A204.1 (cell line): Measurements from ENCODE around the gene PKP1.

Source experiments
- FAIRE-seq: peaks from 2 replicates; lab custom pipeline; 2012; peaks lifted over from hg19 to GRCh38; lab: Jason Lieb, UNC

Gene PKP1

GRCh38 chr1:201281573-201281972 is 1.7 kb upstream of the PKP1 start:
- no peak for FAIRE-seq

DNA sequence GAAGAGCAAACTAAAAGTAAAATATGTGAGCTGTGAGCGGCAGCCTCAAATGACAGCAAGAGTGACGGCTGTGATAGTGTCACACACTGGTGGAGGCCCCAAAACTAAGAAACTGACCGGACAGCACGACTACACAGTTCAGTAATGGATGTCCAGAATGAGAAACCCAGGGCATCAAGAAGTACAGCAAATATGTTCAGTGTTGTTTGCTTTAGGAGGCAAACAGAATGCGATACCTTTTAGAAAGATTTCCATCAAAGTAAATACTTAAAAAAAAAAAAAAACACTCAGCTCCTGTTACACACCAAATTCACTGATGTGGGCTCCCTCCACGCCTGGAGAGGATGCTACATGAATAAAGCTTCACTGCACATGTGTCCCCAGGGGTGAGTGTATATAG is 1.1 kb upstream of the PKP1 start:
- FAIRE-seq: no peak

DNA sequence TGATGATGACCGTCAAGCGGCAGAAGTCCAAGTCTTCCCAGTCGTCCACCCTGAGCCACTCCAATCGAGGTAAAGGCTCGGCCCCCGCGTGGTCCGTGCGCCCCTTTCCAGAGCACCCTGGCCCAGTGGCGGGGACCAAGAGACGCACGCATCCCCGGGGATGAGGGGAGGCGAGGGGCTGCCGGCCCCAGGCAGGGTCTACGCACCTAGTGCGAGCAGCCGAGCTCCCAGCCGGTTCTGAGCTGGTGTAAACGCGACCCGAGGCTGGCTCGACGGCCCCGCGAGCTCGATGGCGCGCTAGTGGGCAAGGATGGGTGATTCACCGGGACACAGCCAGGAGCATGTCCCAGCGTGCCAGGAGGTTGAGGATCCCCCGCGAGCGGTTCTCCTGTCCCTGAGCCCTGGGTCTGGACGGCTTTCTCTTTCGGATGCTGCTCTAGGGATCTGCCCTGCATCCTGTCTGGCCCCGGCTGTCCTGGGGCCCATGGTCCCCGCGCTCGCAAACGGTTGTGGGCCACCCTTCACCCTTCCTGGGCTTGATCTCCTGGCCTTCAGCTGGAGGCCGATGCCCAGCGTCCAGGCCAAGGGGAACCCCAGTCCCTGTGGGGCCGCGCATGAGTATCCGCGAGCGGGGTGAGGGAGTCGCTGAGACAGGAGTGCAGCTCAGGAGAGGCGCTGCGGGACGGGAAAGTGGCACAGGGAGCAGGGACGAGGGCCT is 689 bp downstream of the PKP1 start:
- FAIRE-seq: no peak

DNA sequence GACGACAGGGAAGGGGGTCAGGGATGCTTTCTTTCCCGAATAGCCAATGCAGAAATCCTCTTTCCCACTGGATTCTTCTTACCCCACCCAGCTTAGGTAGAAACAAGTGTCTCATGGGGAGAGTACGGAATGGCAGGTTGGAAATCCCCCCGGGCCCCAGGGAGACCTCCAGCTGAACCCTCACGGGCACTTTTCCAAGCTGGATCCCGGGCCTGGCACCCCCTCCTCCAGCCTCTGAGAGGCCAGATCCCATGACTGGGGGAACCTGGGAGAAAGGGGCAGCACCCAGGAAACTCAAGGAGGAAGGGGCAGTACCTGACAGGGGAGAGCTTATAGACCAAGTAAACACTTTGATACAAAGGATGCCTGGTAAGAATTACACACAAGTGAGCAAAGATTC is 1.3 kb downstream of the PKP1 start:
- FAIRE-seq: no peak

- no peak for FAIRE-seq
Observed at GRCh38 chr1:201285846-201286245, 2.5 kb downstream of the PKP1 start.

DNA sequence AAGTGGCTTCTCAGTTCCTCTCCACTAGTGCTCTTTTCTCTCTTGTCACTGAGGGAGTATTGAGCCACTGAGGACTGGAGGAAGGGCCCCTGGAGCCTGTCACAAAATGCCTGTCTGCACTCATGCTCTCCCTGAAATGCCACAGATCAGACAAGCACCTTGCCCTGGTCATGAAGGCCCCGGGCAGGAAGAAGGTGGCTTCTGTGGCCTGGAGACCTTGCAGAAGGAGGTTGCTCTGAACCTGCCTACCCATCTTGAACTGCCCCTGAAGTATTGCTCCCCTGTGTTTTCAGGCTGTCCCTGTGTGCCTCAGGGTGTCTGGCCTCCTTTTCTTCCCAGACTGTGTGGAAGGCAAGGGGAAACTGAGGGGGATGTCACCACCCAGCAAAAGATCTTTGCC is 3.1 kb downstream of the PKP1 start:
- no peak for FAIRE-seq

GRCh38 chr1:201288007-201288406 is 4.7 kb downstream of the PKP1 start:
- no peak for FAIRE-seq

GRCh38 chr1:201288765-201289164 is 5.5 kb downstream of the PKP1 start:
- FAIRE-seq: no peak

GRCh38 chr1:201290551-201290950 is 7.2 kb downstream of the PKP1 start:
- FAIRE-seq: no peak

- no peak for FAIRE-seq
Observed at GRCh38 chr1:201291916-201292315, 8.6 kb downstream of the PKP1 start.

GRCh38 chr1:201294876-201295275 is 11.6 kb downstream of the PKP1 start:
- no peak for FAIRE-seq

DNA sequence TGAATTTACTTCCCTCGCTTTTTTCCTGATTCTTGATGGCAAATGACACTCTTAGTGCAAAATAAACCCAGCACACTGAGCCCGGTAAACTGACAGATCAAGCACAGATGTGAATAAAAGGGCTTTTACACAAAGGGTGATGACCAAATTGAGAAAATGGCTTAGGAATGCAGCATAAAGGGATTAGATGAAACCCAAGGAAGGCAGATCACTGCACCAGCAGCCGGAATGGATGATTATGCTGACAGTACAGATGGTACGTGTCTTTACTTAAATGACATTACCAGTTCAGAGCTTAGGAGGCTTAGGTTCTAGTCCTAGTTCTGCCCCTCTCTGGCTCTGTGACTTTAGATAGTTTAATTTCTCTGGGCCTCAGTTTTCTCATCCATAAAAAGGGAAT is 12.0 kb downstream of the PKP1 start:
- no peak for FAIRE-seq

DNA sequence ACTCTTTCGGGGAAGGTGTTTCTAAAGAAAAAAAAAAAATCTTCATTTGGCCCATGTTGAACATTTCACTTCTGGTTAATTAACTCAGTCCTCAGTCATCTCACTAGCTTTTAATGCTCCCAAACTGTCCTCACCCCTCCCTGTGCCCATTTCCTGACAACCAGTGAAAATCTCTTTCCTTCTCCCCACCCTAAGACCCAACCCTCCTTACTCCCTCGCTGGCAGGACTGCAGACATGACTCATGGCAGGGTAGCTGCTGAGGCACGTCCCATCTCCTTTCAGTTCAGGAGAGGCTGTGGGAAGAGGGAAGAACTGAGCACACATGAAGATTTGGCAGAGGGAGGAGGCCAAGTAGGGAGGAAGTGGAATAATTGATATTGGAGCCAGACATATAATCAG is 12.6 kb downstream of the PKP1 start:
- no peak for FAIRE-seq

DNA sequence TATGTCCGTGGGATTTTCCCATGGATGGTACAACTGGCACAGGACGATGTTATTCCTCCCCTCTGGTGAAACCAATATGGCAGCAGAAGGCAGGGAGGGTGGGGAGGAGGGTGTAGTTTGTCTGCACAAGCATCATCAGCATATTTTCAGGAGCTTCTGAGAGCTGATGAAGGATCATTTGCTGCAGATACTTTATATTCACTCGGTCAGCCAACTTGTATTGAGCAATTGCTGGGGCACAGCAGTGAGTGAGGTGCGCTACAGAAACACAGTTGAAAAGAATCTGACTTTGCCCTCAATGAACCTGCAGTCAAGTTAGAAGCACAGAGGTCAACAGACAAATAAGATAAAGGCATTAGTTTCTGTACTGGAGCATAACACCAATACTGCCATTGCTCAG is 13.0 kb downstream of the PKP1 start:
- no peak for FAIRE-seq

DNA sequence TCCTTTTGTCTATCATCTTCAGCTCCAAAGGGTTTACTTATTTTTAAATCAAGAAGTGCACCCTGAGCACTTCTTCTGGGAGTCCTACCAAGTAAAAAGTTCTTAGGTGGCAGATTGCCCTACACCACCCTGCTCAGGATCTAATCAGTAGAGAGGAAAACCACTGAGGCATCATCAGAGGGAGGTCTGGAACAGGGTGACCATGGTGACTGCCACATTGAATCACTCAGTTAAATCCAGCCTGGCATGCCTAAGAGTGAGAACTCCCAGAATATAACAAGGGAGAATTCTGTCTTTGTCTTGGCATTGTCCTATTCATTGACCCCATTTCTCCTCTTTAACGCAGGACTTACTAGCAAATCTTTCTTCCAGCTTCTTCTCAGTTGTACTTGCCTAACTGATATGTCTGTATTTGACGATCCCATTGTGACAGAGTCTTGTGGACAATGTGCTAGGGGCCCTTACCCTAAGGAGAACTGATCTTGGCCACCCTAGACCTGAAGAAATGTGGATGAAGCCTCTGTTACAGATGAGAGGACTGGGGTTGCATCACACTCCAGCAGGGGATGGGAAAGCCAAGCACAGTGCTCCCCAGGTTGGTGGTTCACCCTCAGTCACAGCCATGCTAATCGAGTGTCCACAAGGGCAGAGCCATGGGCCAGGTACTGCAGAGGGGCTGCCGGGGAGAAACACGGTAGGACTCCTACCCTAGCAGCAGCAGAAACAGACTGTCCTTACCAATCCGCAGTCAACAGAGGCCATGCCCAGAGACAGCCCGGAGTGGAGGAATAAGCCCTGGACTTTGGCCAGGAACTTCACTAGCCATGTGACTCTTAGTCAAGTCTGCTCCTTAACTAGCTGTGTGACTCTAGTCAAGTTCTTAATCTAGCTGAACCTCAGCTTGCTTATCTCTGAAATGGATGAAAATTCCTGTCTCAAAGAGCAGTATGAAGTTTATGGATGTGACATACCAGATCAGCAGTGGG is 15.4 kb downstream of the PKP1 start:
- no peak for FAIRE-seq

- FAIRE-seq: no peak
Observed at GRCh38 chr1:201299968-201300367, 16.7 kb downstream of the PKP1 start.

DNA sequence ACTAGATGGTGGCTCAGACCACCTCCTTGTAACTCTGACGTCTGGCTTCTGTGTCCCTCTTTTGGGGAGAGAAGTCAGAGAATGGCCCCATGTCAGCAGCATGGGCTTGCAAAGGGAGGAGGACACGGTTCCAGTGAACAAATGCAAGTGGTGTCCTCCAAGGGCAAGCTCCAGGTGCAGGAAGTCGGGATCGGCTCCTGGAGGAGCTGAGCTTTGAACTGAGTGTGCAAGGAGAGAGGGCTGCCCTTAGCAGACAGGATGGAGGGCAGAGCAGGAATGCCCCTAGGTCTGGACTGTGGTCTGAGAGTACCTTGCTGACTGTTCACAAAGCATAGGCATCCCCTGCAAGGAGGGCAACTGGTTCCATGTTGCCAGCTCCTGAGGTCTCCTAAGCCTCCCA is 17.3 kb downstream of the PKP1 start:
- FAIRE-seq: no peak

GRCh38 chr1:201302163-201303152 is 19.2 kb downstream of the PKP1 start:
- no peak for FAIRE-seq

DNA sequence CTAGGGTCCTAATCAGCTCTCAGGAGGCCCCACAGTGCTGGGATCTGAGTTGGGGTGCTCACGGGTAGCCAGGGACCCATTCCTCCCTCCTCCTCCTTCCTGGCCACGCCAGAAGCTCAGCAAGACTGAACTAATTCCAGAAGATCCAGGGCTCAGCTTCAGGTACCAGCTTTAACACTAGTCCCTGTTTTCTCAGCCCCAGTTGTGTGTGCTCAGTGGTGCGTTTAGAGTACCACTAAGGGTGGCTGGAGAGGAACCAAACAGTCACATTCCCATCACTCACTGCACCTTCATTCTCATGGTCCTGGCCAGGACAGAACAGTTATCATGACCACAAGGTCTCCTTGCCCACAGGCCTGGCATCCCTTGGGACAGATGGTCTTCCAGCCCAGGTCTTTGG is 20.8 kb downstream of the PKP1 start:
- FAIRE-seq: no peak

DNA sequence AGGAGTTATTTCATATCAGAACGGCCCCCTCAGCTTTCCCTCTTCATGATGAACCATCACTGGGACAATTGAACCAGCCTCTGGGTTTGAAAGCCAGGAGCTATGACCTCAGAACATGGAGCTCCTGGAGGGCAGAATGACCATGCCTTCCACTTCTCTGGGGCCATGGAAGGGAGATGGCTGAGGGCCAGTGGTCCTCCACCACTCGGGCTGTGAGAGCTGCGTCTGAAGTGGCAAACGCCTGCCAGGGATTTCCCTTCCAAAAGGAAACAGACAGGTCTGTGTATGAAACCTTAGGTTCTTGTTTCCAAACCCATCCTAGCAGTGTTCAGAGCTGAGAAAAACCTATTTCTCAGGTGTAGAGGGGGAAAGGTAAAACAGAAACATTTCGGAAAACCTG is 22.5 kb downstream of the PKP1 start:
- FAIRE-seq: no peak

DNA sequence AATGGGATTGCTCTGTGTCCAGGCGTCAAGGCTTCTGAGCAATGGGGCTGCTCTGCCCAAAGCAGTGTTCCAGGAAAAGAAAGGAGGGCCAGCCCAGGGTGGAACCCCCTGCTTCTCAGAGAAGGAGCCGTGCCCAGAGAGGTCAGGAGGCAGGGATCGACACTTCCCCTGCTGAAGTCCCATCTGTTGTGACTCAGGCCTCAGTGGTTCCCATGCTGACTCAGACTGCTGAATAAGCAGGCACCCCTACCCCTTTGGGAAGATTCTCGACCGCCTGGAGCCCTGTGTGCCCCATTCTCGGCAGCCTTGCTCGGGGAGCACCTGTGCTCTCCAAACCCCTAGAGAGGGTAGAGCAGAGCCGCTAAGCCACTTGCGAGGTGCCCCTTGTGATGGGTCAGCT is 23.9 kb downstream of the PKP1 start:
- no peak for FAIRE-seq

DNA sequence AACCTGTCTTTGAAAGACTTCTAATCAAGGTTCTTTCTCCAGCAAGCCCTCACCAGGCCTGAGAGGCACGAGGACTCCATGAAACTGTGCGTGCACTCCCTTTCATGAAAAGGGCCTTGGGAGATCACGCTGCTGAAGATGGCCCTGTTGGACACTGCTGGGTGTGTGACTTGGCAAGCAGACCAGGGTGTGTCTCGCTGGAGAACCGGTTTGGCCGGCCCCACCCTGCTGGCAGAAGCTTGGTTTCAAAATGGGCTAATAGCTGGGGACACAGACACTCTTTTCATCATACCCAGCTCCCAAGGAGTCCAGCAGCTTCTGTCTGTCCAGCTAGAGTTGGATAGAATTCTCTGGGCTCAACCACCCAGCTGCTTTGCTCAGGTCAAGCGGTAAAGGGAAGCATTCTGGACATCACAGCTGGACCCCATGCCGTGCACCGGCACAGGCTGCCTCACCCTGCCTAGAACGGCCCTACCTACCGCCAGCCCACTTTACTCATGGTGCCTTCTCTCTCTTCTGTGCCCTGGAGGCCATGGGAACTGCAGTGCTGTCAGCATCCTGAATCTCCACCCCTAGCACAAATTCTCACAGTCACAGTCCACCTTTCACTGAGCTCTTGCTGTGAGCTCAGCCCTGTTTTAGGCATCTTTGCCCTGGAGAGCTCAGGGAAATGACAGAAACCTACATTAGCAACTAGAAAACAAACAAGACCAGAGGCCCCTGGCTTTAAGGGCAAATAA is 24.6 kb downstream of the PKP1 start:
- FAIRE-seq: no peak
